ENCODE data around the gene CHMP4B.

- TF ChIP-seq CTCF (IDR thresholded peaks at IDR 0.05; ENCODE audit: low read length) (no peak), EZH2 (optimal IDR thresholded peaks at IDR 0.05; ENCODE audit: low read depth, low read length) (no peak)
Measured at GRCh38 chr20:33770005-33770404, 41.1 kb upstream of the CHMP4B start.
